NCI-H748 (cell line): Measurements from ENCODE around the gene DENND1A.

Source experiments
- DNase-seq: peaks from one replicate; lab custom pipeline; 2025; ENCODE audit not compliant: unreplicated experiment; lab: John Stamatoyannopoulos, UW

The DENND1A gene

GRCh38 chr9:123350590-123351310, 579.2 kb downstream of the DENND1A start:
- no peak for DNase-seq

DNA sequence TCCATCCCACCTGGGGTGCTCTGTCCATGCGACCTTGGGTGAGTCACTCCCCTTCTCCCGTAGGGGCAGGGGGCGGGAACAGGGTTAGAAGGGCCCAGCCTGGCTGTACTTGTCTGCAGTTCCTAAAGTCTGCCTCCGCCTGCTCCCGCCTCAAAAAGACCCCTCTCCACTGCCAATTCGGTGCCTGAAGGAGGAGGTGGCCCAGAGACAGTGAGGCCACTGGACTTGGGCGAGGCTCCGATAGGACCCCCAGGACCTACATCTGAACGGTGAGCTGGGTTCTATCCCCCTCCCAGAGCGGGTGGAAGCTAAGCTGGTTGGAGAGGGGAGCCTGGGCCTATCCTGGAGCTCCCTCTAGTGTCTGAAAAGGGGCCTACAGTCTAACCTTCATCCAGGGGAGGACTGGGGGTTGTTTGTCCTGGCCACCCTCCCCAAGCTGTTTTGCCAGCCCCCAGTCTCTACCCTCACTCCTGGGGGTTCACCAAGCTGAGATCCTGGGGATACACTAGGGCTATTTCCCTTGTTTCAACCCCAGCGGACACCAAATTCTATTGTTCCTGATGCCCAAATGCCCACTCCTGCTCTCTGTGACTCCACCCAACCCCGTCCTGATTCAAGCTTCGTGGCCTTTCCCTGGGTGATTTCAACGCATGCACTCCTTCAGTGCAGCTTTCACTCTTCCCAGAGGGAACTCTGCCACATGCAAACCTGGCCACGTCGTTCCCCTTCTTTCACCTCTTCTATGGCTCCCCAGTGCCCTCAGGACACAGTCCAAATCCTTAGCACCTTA, 580.0 kb downstream of the DENND1A start:
- peak; percentile 66 for DNase-seq

DNA sequence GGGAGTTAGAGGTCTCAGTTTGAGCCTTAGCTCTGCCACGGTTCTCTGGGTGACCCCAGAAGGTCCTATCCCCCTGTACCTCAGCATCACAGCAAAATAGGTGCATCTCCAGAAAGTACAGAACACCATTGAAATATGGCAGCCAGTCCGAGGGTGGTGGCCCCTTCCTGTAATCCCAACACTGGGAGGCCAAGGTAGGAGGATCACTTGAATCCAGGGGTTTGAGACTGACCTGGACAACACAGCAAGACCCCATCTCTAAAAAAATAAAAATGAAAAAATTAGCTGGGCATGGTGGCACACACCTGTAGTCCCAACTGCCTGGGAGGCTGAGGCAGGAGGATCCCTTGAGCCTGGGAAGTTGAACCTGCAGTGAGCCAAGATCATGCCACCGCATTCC, 580.9 kb downstream of the DENND1A start:
- DNase-seq = no peak

GRCh38 chr9:123348317-123348992, 581.5 kb downstream of the DENND1A start:
- DNase-seq = peak; percentile 28

- no peak for DNase-seq
Measured at GRCh38 chr9:123347289-123348060, 582.5 kb downstream of the DENND1A start.

DNA sequence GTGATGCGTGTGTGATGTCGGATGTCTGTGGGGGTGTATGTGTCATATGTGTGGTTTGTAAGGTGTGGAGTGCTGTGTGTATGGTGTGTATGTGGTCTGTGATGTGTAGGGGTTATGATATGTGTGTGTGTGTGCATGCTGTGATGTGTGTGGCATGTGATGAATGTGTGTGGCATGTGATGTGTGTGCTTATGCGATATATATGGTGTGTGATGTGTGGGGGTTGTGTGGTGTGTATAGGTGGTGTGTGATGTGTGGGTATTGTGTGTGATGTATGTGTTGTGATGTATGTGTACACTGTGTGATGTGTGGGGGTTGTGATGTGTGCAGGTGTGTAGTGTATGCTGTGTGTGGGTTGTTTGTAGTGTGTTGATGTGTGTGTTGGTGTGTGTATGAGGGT, 583.1 kb downstream of the DENND1A start:
- DNase-seq = no peak

DNA sequence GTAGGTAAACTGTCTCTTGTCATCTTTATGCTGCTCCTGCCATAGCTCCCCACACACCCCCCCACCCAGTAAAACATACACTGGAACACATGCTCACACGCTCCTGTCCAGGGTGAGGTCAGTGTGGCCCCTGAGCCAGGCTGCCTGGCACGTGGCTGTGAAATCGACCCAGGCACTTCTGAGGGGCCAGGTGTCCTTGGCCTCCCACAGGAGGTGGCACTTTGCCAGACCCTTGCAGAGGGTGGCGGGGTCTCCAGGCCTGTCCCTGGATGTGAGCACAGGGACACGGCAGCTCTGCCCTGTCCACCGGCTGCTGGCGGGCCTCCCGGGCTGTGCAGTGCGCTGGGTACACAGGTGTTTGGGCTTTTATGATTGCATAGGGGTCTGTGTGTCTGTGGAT, 583.9 kb downstream of the DENND1A start:
- DNase-seq = peak; percentile 36

DNA sequence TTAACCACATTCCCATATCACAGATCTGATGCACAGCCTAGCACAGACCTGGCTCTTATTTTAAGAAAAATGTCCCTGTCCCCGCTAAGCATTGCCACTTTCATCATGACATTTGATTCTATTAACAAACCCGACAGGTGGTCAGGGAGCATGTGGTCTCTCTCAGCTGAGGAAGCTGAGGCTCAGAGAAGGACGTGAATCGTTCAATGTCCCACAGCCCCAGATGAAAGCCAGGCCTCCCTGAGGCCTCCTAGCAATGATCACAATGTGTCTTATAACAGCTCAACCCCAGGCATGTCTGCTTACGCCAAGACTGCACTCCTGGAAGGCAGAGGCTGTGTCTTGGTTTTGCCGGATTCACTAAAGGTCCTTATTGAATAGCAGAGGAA, 584.4 kb downstream of the DENND1A start:
- DNase-seq = no peak

DNA sequence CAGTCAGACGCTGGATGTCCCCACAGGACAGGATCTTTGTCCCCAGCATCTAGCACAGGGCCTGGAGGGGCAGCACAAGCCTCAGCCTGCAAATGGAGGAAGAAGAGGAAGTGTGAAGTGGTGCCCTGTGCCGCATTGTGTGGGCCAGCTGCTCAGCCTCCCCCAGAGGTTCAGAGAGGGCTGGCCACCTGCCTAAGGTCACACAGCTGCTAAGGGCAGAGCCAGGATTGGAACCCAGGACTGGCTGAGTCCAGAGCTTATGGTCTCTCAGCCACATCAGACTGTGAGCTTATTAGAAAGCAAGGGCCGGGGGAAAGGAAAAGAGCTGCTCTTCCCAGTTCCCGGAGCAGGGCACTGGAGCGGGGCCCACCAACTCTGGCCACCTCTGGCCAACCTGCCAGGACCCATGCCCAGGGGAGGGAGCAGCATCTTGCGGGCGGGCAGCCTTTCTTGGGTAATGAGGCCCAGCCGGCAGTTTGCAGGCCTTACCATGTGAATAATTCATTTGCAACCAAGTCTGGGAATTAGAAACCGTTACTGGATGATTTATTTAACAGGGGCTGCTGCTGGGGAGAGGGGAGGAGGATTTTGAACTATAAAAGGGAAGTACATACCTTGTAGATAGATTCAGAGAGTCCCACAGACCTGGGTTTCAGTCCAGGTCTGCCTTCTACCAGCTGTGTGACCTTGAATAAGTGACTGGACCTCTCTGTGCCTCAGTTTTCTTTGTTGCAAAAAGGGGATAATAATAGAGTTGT, 585.6 kb downstream of the DENND1A start:
- no peak for DNase-seq

- no peak for DNase-seq
Measured at GRCh38 chr9:123343443-123344191, 586.3 kb downstream of the DENND1A start.

DNA sequence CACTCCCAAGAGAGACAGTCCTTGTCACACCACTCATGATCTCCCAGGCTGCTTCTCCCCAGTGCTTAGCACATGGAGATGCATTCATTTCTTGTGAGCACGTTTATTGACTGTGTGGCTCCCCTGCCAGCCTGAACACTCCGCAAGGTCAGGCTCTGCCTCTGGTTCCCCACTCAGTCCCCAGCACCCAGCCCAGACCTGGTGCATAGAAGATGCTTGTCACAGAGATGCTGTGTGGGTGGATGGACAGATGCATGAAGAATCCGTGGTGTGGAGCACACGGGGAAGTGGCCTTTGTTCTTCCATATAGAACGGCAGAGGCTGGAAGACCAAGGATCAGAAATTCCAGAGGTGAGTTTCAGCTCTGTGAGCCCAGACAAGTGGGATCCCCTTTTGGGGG, 587.7 kb downstream of the DENND1A start:
- no peak for DNase-seq

DNA sequence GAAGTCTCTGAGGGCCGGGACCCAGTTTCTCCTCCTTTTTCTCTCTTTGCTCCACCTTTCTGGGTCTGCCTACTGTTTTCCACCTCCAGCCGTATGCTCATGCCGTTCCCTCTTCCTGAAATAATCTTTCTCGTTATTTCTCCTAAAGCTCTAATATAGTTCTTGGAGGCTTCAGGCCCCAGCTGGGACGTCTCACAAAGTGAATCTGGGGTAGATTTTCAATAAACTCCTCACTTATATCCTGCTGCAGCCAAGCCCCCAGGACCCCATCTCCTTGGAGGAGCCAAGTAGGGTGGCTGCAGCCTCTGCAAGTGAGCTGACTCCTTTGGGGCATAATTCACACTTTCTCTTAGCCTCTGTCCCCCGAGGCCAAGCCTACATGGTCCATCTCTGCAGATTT, 588.1 kb downstream of the DENND1A start:
- no peak for DNase-seq

- no peak for DNase-seq
Measured at GRCh38 chr9:123339666-123340510, 590.0 kb downstream of the DENND1A start.

- DNase-seq = no peak
Measured at GRCh38 chr9:123338710-123339665, 590.9 kb downstream of the DENND1A start.

DNA sequence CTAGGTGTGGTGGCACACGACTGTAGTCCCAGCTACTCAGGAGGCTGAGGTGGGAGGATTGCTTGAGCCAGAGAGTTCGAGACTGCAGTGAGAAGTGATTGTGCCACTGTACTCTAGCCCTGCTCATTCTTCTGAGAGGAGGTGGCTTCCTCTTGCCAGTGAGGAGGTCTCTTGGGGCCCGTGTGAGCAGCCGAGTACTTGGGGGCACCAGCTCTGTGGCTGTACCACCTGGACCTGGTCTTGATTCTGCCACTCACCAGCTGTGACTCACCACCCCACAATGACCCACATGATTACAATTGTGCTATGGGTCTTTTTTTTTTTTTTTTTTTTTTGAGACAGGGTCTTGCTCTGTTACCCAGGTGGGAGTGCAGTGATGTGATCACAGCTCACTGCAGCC, 592.0 kb downstream of the DENND1A start:
- DNase-seq = no peak

DNA sequence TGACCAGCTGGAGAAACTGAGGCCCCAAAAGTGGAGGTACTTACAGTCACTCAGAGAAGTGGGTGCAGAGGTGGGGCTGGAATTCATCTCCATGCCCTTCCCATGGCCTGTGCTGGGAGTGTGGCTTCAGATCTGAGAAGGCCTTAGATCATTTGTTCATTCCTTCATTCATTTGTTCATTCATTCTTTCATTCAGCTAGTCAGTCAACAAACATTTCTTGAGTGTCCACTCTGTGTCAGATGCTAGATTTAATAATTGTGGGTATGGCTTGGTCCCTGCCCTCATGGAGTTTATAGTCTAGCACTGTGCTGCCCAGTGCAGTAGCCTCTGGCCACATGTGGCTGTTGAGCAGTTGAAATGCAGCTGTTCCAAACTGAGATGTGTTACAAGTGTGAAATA, 593.0 kb downstream of the DENND1A start:
- no peak for DNase-seq

DNA sequence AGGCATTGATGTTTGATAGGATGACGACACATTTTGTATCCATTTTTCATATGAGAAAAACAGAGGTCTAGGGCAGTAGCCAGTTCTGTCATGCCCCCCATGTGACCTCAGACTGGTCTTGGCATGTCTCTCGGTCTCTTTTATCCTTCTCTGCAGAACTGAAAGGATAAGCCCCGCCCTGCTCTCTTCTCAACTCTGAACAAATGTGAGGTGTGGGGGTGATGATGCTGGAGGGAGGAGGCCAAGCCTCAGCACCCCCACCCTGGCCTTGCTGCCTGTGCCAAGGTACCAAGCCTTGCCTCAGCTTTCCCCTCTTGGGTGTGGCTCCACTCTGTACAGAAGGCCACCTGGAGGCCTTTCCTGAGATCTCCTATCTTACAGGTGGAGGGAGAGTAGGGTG, 593.5 kb downstream of the DENND1A start:
- DNase-seq = no peak

GRCh38 chr9:123335986-123336329, 594.0 kb downstream of the DENND1A start:
- DNase-seq = no peak
